NB4 (cell line): Measurements from ENCODE around the gene PER3.

ENCODE experiments used
- CTCF ChIP-seq: IDR thresholded peaks from one replicate; pipeline ENCODE4 v1.5.1; 2012; ENCODE audit warnings: low read depth, low read length
- POLR2A ChIP-seq: IDR thresholded peaks from 2 replicates; pipeline ENCODE4 v1.6.1; 2011; ENCODE audit warnings: mild to moderate bottlenecking; ENCODE audit not compliant: insufficient read length; ENCODE audit errors: extremely low read depth

GRCh38 chr1:7747605-7748004 is 36.5 kb upstream of the PER3 start:
- TF ChIP-seq POLR2A (no peak), CTCF (no peak)
